ENCODE results near the gene CCDC158.

The CCDC158 gene

DNA sequence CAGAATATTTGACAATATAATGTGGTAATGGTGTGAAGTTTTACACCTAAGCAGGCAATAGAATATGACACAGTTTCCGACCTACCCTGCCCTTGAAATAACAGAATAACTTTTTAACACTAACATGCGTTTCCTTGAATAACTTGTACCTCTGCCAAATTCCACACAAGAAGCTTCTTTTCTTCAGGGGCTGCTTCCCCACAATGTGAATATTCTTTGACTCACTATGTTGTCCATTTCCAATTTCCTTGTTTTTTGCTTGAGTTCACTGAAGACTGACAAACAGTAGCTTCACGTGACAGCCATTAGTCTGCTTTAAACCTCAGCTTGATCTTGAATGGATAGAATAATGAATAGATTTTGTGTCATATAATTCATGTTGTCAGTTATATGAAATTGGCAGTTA, 28.4 kb upstream of the CCDC158 start:
- no peak overlapping the region for H2AFZ ChIP-seq (ENCODE audit: low read length, unreplicated experiment)
- 0 out of 2 replicates have a peak, but pooled peaks cover 10% of the 10 kb centered on the region for H3K27me3 ChIP-seq (ENCODE audit: insufficient read depth, low read length)
- H3K36me3 ChIP-seq (ENCODE audit: insufficient read depth, low read length): no peaks in the 10 kb centered on the region
- H3K79me2 ChIP-seq (ENCODE audit: control insufficient read depth, insufficient read depth, low read length, unreplicated experiment): no peaks in the 10 kb centered on the region
- no peak overlapping the region for H3K4me3 ChIP-seq (ENCODE audit: low read depth, low read length)
- H3K4me1 ChIP-seq (ENCODE audit: control insufficient read depth, insufficient read depth, low read length, unreplicated experiment): peaks cover 3% of the 10 kb centered on the region
- H3K27ac ChIP-seq (ENCODE audit: low read depth, low read length): no peak overlapping the region

- 0 out of 2 replicates have a peak, but pooled peaks cover 10% of the 10 kb centered on the region for H3K27me3 ChIP-seq (ENCODE audit: insufficient read depth, low read length)
- no peaks in the 10 kb centered on the region for H3K79me2 ChIP-seq (ENCODE audit: control insufficient read depth, insufficient read depth, low read length, unreplicated experiment)
- peaks cover 3% of the 10 kb centered on the region for H3K4me1 ChIP-seq (ENCODE audit: control insufficient read depth, insufficient read depth, low read length, unreplicated experiment)
- H3K36me3 ChIP-seq (ENCODE audit: insufficient read depth, low read length): no peaks in the 10 kb centered on the region
- H3K27ac ChIP-seq (ENCODE audit: low read depth, low read length): no peak overlapping the region
- no peak overlapping the region for H2AFZ ChIP-seq (ENCODE audit: low read length, unreplicated experiment)
- no peak overlapping the region for H3K4me3 ChIP-seq (ENCODE audit: low read depth, low read length)
Observed at GRCh38 chr4:76448211-76448610, 27.3 kb upstream of the CCDC158 start.

DNA sequence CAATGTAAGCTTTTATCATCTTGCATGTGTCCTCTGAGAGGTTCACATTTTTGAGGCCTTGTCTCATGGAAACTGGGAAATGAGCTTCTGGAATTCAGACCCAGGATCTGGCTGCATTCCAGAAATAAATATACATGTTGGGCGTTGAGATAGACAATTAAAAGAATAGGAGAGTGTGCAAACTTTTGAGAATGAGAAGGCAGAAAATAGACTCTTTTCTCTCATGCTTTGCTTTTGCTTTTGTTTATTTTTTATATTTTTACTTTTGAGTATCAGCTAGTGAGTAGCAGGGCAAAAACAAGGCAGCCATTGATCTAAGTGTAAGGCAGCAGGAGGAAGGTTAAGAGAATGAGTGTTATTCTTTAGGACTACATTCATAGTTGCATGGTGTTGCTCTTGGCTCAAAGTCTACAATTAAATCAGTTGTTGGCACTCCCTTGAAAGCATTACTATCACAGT, 26.5 kb upstream of the CCDC158 start:
- Histone ChIP-seq H3K4me1 (ENCODE audit: control insufficient read depth, insufficient read depth, low read length, unreplicated experiment) (peaks cover 3% of the 10 kb centered on the region), H3K79me2 (ENCODE audit: control insufficient read depth, insufficient read depth, low read length, unreplicated experiment) (no peaks in the 10 kb centered on the region), H3K4me3 (ENCODE audit: low read depth, low read length) (no peak overlapping the region), H2AFZ (ENCODE audit: low read length, unreplicated experiment) (no peak overlapping the region), H3K27ac (ENCODE audit: low read depth, low read length) (no peak overlapping the region), H3K36me3 (ENCODE audit: insufficient read depth, low read length) (no peaks in the 10 kb centered on the region), H3K27me3 (ENCODE audit: insufficient read depth, low read length) (0 out of 2 replicates have a peak, but pooled peaks cover 10% of the 10 kb centered on the region)

GRCh38 chr4:76445911-76446310, 25.0 kb upstream of the CCDC158 start:
- Histone ChIP-seq H3K36me3 (ENCODE audit: insufficient read depth, low read length) (no peaks in the 10 kb centered on the region), H3K79me2 (ENCODE audit: control insufficient read depth, insufficient read depth, low read length, unreplicated experiment) (no peaks in the 10 kb centered on the region), H3K4me3 (ENCODE audit: low read depth, low read length) (no peak overlapping the region), H2AFZ (ENCODE audit: low read length, unreplicated experiment) (no peak overlapping the region), H3K27me3 (ENCODE audit: insufficient read depth, low read length) (0 out of 2 replicates have a peak, but pooled peaks cover 10% of the 10 kb centered on the region), H3K4me1 (ENCODE audit: control insufficient read depth, insufficient read depth, low read length, unreplicated experiment) (peaks cover 3% of the 10 kb centered on the region), H3K27ac (ENCODE audit: low read depth, low read length) (no peak overlapping the region)

GRCh38 chr4:76443376-76443775, 22.4 kb upstream of the CCDC158 start:
- Histone ChIP-seq H3K27me3 (ENCODE audit: insufficient read depth, low read length) (peaks cover 12% of the 10 kb centered on the region), H3K4me3 (ENCODE audit: low read depth, low read length) (no peak overlapping the region), H2AFZ (ENCODE audit: low read length, unreplicated experiment) (no peak overlapping the region), H3K36me3 (ENCODE audit: insufficient read depth, low read length) (no peaks in the 10 kb centered on the region), H3K27ac (ENCODE audit: low read depth, low read length) (no peak overlapping the region), H3K4me1 (ENCODE audit: control insufficient read depth, insufficient read depth, low read length, unreplicated experiment) (no peaks in the 10 kb centered on the region), H3K79me2 (ENCODE audit: control insufficient read depth, insufficient read depth, low read length, unreplicated experiment) (no peaks in the 10 kb centered on the region)

- H3K79me2 ChIP-seq (ENCODE audit: control insufficient read depth, insufficient read depth, low read length, unreplicated experiment): no peaks in the 10 kb centered on the region
- peaks cover 13% of the 10 kb centered on the region for H3K27me3 ChIP-seq (ENCODE audit: insufficient read depth, low read length)
- no peaks in the 10 kb centered on the region for H3K36me3 ChIP-seq (ENCODE audit: insufficient read depth, low read length)
- no peaks in the 10 kb centered on the region for H3K4me1 ChIP-seq (ENCODE audit: control insufficient read depth, insufficient read depth, low read length, unreplicated experiment)
- H2AFZ ChIP-seq (ENCODE audit: low read length, unreplicated experiment): no peak overlapping the region
- H3K4me3 ChIP-seq (ENCODE audit: low read depth, low read length): no peak overlapping the region
- no peak overlapping the region for H3K27ac ChIP-seq (ENCODE audit: low read depth, low read length)
Observed at GRCh38 chr4:76442807-76443206, 21.9 kb upstream of the CCDC158 start.

GRCh38 chr4:76441881-76442280, 20.9 kb upstream of the CCDC158 start:
- Histone ChIP-seq H3K36me3 (ENCODE audit: insufficient read depth, low read length) (no peaks in the 10 kb centered on the region), H3K27ac (ENCODE audit: low read depth, low read length) (no peak overlapping the region), H3K27me3 (ENCODE audit: insufficient read depth, low read length) (peaks cover 17% of the 10 kb centered on the region), H3K4me1 (ENCODE audit: control insufficient read depth, insufficient read depth, low read length, unreplicated experiment) (no peaks in the 10 kb centered on the region), H3K79me2 (ENCODE audit: control insufficient read depth, insufficient read depth, low read length, unreplicated experiment) (no peaks in the 10 kb centered on the region), H2AFZ (ENCODE audit: low read length, unreplicated experiment) (no peak overlapping the region), H3K4me3 (ENCODE audit: low read depth, low read length) (no peak overlapping the region)

DNA sequence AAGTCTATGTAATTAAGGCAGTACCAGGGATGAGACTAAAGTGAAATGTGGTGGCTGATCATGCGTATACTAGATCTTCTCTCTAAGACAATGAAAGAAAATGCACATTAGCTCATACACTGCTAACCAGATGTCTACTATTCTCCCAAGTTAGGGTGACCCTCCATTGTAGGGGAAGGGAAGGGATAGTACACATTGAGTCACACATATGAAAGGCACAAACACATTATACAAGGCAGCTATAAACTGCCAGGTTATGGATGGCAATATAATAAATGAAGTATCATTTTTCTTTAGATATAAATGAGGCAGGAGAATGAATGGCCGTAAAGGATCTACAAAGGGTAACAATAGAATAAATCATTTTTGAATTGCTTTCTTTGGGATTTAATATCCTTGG, 18.6 kb upstream of the CCDC158 start:
- no peaks in the 10 kb centered on the region for H3K36me3 ChIP-seq (ENCODE audit: insufficient read depth, low read length)
- no peak overlapping the region for H3K27ac ChIP-seq (ENCODE audit: low read depth, low read length)
- peaks cover 30% of the 10 kb centered on the region for H3K27me3 ChIP-seq (ENCODE audit: insufficient read depth, low read length)
- H3K79me2 ChIP-seq (ENCODE audit: control insufficient read depth, insufficient read depth, low read length, unreplicated experiment): no peaks in the 10 kb centered on the region
- no peaks in the 10 kb centered on the region for H3K4me1 ChIP-seq (ENCODE audit: control insufficient read depth, insufficient read depth, low read length, unreplicated experiment)
- no peak overlapping the region for H3K4me3 ChIP-seq (ENCODE audit: low read depth, low read length)
- no peak overlapping the region for H2AFZ ChIP-seq (ENCODE audit: low read length, unreplicated experiment)

DNA sequence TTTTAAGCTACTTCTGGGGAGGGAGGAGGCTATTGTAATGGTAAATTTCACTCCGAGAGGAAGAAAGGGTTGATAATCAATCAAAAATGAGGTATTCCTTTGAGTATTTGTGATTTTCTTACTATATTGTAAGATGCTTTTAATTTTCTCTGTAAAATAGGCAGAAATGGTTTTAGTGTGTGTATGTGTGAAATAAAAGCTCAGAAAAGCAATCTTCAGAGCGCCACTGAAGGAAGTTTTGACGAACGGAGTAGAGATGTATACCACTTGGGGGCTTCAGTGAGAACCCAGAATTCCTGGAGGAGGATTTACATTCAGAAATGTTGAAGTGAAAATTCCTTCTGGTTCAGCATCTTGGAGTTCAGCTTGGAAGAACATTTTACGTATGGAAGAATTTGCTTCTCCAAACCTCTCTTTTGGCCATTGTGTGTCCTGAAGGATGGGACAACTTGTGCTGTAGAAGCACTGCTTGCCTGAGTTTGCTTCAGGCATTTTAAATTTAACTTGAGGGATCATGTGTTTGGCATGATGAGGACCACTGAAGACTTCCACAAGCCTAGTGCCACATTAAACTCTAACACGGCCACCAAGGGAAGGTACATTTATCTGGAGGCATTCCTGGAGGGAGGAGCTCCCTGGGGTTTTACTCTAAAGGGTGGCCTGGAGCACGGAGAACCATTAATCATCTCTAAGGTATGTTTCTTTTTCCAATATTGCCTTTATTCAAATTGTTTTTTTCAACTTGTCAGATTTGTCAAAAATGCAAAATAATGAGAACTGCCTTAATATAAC, 14.8 kb upstream of the CCDC158 start:
- Histone ChIP-seq H3K36me3 (ENCODE audit: insufficient read depth, low read length) (no peaks in the 10 kb centered on the region), H3K4me1 (ENCODE audit: control insufficient read depth, insufficient read depth, low read length, unreplicated experiment) (no peaks in the 10 kb centered on the region), H3K27ac (ENCODE audit: low read depth, low read length) (no peak overlapping the region), H3K27me3 (ENCODE audit: insufficient read depth, low read length) (peaks cover 34% of the 10 kb centered on the region), H2AFZ (ENCODE audit: low read length, unreplicated experiment) (peak overlapping the region; percentile 45), H3K79me2 (ENCODE audit: control insufficient read depth, insufficient read depth, low read length, unreplicated experiment) (no peaks in the 10 kb centered on the region), H3K4me3 (ENCODE audit: low read depth, low read length) (peak overlapping the region; percentile 36)

GRCh38 chr4:76434901-76435527, 14.1 kb upstream of the CCDC158 start, which contains the start of gene SHROOM3:
Gene SHROOM3, plus strand, starts transcription at chr4:76435229. Its CDS starts 824 bp downstream, at chr4:76436053.
- Histone ChIP-seq H3K27ac (ENCODE audit: low read depth, low read length) (no peak within 1 kb of the TSS), H2AFZ (ENCODE audit: low read length, unreplicated experiment) (peak within 1 kb of the TSS; percentile 45), H3K4me1 (ENCODE audit: control insufficient read depth, insufficient read depth, low read length, unreplicated experiment) (no peaks in the 10 kb centered on the region), H3K79me2 (ENCODE audit: control insufficient read depth, insufficient read depth, low read length, unreplicated experiment) (no peaks in the 10 kb centered on the region), H3K36me3 (ENCODE audit: insufficient read depth, low read length) (no peaks in the 10 kb centered on the region), H3K4me3 (ENCODE audit: low read depth, low read length) (peak within 1 kb of the TSS; percentile 36), H3K27me3 (ENCODE audit: insufficient read depth, low read length) (peaks cover 32% of the 10 kb centered on the region)
